ENCODE measurements around the gene LGI4.

LGI4 gene

DNA sequence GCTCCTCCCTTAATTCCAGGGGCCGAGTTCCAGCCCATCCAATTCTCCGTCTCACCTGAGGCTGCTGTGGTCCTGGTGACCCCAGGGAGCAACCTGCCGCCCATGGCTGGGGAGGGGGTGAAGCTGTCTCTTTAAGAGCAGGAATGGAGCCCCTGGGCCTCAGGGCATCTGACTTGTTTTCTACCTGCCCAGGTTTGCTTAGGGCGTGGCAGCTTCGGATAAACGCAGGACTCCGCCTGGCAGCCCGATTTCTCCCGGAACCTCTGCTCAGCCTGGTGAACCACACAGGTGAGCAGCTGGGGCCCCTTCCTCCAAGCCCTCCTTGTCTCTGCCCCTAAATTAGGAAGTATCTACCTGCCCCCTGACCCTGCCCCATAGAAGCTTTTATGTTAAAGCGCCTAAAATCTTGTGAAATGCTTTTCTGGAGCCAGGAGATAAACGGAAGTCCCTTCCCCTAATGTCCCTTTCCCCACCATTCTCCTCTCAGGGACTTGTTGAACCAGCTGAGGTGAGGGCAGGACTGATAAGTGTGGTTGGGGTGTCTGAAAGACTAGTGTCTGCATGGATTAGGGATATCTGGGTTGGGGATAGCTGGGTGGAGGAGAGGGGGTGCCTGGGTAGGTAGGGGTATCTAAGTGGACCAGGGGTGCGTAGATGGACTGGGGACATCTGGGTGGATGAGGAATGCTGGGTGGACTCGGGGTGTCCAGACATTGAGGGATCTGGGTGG, 18.6 kb downstream of the LGI4 start:
- DNase-seq (ENCODE audit: low read depth), result no peak
- no peak overlapping the region for H3K4me3 ChIP-seq (ENCODE audit: low read length)
- TF ChIP-seq, protein P1, sequence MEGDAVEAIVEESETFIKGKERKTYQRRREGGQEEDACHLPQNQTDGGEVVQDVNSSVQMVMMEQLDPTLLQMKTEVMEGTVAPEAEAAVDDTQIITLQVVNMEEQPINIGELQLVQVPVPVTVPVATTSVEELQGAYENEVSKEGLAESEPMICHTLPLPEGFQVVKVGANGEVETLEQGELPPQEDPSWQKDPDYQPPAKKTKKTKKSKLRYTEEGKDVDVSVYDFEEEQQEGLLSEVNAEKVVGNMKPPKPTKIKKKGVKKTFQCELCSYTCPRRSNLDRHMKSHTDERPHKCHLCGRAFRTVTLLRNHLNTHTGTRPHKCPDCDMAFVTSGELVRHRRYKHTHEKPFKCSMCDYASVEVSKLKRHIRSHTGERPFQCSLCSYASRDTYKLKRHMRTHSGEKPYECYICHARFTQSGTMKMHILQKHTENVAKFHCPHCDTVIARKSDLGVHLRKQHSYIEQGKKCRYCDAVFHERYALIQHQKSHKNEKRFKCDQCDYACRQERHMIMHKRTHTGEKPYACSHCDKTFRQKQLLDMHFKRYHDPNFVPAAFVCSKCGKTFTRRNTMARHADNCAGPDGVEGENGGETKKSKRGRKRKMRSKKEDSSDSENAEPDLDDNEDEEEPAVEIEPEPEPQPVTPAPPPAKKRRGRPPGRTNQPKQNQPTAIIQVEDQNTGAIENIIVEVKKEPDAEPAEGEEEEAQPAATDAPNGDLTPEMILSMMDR (conservative IDR thresholded peaks at IDR 0.05; ENCODE audit: low read depth, low read length), result no peak

DNA sequence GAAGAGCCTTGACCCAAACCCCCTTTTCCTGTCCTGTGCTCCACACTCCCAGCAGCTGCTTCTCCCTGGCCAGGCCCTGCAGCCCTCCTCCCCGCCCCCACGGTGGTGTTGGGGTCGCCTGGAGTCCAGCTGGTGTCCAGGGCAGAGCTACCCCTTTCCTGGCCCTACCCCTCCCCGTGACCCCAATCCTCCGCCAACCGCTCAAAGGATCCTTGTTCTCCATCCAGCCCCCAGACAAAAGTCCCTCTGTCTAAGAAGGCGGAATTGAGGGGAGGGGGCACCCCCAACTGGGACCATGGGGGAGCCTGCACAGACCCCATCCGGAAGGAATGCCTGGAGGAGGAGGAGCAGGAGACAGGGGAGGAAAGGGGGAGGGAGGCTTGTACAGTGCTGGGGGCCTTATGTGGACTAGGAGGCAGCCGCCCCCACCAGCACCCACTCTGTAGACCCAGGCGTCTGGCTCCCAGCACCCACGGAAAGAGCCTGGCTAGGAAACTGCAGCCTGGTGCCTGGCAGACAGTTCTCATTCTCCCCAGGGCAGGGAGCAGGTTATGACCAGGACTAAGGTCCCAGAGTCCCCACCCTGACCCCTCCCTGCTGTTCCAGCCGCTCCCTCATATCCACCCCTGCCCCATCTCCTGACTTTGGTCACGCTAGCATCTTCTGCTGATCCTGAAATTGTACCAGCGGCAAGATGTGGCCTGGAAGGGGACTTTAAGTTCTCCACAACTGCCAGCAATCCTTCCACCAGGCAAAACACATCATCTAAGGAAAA, 19.5 kb downstream of the LGI4 start, which contains the start of gene FXYD3:
FXYD3 (plus strand) TSS at position 647 of the 775 bp plus-strand sequence. CDS start 3,554 bp downstream, outside the sequence.
- TF ChIP-seq, protein P1 (conservative IDR thresholded peaks at IDR 0.05; ENCODE audit: low read depth, low read length), result no peak
- no peak for DNase-seq (ENCODE audit: low read depth)
- H3K4me3 ChIP-seq (ENCODE audit: low read length), result peak within 1 kb of the TSS; percentile 10

DNA sequence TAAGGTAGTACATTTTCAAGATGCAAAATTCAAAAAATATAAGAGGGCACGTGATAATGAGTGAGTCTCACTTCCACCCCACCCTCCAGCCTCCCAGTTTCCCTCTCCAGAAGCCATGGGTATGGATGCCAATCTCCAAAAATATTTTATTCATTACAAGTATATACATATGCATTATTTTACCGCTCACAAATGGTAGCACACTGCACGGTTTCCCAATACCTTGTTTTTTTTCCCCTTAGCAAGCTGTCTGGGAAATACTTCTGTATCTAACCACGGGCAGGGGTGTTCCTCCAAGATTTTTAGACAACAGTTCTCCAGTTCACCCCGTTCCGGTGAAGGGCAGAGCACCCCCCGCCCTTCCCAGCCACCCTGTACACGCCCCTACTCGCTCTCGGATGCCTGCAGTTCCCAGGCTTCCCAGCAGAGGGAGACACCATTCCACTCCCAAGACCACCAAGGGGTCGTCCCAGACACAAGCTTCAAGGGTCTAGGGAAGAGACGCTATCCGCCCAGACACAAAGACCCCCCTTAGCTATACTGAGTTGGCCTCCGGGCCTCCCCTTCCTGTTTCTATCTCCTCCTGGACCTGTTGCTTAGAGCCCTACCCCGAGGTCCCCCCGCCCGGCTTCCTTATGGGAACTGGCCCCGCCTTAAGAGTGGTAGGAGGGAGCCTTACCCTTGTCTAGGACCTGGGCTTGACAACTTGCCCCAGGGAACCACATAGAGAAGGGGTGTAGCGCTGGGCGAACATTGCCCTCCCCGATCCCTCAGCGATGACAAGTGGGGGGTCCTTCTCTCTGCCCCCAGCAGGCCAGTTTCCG, 20.3 kb downstream of the LGI4 start:
- TF ChIP-seq, protein P1 (conservative IDR thresholded peaks at IDR 0.05; ENCODE audit: low read depth, low read length), result peak; percentile 100
- DNase-seq (ENCODE audit: low read depth), result no peak
- H3K4me3 ChIP-seq (ENCODE audit: low read length), result peak overlapping the region; percentile 10

DNA sequence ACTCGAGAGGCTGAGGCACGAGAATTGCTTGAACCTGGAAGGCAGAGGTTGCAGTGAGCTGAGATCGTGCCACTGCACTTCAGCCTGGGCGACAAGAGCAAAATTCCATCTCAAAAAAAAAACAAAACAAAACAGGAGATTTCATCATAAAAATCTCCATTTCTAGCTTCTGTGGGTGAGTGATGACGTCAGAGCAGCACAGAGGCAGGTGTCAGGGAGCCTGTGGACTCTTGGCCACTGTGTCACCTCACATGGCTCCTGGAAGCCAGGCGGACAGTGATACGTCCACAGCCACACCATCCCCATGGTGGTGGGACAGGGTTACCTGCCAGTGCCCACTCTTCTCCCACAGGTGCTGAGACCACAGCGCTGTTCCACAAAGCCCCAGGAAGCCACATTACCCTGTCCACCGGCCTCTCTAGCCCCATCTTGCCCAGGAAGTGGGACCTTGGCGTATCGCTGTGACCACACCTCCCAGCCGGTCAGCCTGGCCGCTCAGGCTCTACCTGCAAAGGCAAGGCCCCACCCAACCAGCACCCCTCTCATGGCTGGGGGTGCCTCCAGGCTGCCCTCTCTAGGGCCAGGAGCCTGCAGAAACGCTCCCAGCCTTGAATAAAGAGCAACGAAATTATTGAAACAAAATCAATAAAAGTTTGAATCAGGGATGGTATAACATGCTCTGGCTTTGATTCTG, 21.7 kb downstream of the LGI4 start:
- TF ChIP-seq, protein P1 (conservative IDR thresholded peaks at IDR 0.05; ENCODE audit: low read depth, low read length), result no peak
- no peak for DNase-seq (ENCODE audit: low read depth)
- H3K4me3 ChIP-seq (ENCODE audit: low read length), result no peak overlapping the region

DNA sequence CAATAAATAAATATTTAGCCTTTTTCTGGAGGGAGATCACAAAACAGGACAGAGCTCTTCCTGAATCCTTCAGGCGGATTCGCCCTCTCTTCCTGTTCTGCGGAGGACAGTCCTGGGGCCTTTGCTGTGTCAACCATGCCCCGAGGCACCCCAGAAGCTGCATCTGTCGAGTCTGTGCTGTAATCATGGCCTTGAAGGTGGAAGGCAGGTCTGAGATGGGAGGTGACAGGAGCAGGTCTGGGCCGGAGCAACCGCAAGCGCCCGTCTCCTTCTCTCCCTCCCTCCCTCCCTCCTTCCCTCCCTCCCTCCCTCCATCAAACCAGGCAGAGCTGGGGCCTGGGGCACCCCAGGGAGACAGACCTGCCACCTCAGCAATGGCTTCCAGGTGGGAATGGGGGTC, 23.9 kb downstream of the LGI4 start:
- H3K4me3 ChIP-seq (ENCODE audit: low read length), result no peak overlapping the region
- no peak for DNase-seq (ENCODE audit: low read depth)
- TF ChIP-seq, protein P1 (conservative IDR thresholded peaks at IDR 0.05; ENCODE audit: low read depth, low read length), result no peak

DNA sequence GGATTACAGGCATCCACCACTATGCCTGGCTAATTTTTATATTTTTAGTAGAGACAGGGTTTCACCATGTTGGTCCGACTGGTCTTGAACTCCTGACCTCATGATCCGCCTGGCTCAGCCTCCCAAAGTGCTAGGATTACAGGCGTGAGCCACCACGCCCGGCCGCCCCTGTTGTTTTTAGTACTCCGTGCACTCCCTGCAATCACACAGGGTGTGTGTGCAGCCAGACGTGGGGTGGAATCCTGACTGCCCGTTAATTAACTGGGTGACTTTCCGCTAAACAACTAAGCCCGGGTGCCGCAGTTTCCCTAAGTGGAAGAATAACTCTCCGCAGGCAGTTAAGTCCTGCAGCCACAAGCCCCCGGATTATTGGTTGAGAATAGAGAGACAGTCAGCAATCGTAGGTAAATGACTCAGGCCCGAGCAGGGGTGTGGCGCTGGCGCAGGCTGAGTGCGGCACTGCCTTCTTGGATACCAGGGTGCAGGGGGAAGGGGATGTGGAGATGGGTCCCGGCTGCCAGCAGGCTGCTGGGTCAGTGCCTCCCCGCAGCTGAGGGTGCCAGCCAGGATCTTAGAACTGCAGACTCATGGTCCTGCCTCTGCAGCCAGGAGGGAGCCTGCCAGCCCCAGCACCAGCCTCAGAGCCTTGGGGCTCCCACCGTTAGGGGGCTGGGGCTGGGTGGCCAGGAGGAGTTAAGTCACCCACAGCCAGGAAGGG, 25.3 kb downstream of the LGI4 start:
- DNase-seq (ENCODE audit: low read depth), result no peak
- TF ChIP-seq, protein P1 (conservative IDR thresholded peaks at IDR 0.05; ENCODE audit: low read depth, low read length), result no peak
- no peak overlapping the region for H3K4me3 ChIP-seq (ENCODE audit: low read length)
